HG02623 (cell line): ENCODE measurements around the gene ZNF415.

Source experiments
- ATAC-seq: cut with Tn5 transposase; IDR thresholded peaks from one replicate; pipeline ENCODE4 v1.9.1; 2021; ENCODE audit warnings: moderate library complexity; ENCODE audit not compliant: unreplicated experiment

Gene ZNF415

DNA sequence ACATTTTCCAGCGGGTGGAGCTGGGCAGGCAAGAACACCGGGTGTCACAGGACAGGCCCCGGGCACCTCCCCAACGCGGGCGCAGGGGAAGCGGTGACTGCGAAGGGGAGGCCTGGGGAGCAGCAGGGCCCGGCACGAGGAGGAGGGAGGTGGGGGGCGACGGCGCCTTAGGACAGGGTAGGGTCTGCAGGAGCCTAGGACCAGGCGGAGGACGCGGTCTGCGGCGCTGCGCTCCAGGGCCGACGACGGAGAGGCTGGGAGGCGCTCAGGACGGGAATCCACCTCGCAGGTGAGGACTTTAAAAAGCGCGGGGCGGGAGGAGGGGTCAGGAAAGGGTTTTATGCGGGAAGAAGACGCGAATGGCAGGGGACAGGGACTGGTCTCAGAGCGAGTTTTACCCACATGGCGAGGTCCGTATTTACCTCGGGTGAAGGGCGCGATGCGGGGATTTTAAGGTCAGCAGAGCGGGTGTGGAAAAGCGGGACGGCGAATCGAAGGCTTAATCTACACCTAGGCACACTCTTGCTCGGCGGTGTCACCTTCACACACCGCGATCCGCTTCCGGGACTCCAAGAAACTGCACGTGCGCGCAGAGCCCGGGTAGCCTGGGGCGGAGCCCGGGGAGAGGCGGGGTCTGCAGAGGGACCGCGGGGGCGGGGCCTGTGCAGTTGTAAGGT lies 74.7 kb downstream of the ZNF415 start:
- ATAC-seq: no peak
